ENCODE results near the gene HOGA1. TPM values are rescaled to one million over a fixed set of nuclear protein-coding genes. Genes with fewer than 3 reads are reported as not detected.

Gene HOGA1
- total and polyA plus RNA-seq, 2 experiments from 2014 or later, result 0.15 TPM; not detected in 1

DNA sequence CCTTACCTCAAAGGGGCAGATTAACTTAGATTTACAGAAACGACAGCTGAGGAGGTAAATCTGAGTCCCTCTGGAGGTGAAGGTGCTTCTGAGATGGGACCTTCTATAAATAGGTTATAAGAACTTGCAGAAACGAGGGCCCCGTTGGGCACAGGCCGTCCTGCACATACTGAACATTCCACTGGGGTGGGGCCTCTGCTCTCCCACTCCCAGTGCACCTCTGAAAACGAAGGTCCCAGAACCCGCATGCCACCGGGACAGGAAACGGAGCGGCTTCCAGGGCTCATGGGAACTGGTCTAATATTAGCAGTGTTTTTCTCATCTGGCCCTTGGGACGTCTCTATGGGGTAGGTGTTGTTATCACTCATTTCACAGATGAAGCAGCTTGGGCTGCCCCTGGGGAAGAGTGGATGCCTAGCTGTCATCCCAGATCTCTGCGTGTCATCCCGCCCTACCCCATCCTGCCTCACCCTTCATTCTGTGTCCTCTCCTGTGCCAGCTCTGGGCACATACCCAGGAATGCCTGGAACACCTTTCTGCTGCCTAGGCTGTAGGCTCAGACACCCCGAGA lies 24.9 kb downstream of the HOGA1 start:
- TF ChIP-seq, protein P1, sequence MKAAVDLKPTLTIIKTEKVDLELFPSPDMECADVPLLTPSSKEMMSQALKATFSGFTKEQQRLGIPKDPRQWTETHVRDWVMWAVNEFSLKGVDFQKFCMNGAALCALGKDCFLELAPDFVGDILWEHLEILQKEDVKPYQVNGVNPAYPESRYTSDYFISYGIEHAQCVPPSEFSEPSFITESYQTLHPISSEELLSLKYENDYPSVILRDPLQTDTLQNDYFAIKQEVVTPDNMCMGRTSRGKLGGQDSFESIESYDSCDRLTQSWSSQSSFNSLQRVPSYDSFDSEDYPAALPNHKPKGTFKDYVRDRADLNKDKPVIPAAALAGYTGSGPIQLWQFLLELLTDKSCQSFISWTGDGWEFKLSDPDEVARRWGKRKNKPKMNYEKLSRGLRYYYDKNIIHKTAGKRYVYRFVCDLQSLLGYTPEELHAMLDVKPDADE (IDR thresholded peaks at IDR 0.05), result no peak
- TF ChIP-seq CREB1 (CRISPR knock-in tag; IDR thresholded peaks at IDR 0.05; ENCODE audit: low read depth) (no peak), ZNF331 (CRISPR knock-in tag; IDR thresholded peaks at IDR 0.05; ENCODE audit: low read depth) (no peak), REST (IDR thresholded peaks at IDR 0.05; ENCODE audit: unreplicated experiment) (no peak), JUNB (IDR thresholded peaks at IDR 0.05; ENCODE audit: unreplicated experiment) (no peak)
- 0 out of 2 replicates have a peak, but pooled peaks cover 1% of the 10 kb centered on the region for H4K20me1 ChIP-seq (replicated peaks; ENCODE audit: insufficient read depth)
- H3K9me2 ChIP-seq (ENCODE audit: insufficient read depth), result no peaks in the 10 kb centered on the region
- Mint-ChIP-seq H3K36me3 (ENCODE audit: low read depth) (no peaks in the 10 kb centered on the region), H3K4me3 (no peak overlapping the region), H3K27ac (no peak overlapping the region), H3K9me3 (no peaks in the 10 kb centered on the region), H3K4me1 (peaks cover 10% of the 10 kb centered on the region), H3K27me3 (ENCODE audit: insufficient read depth, low read depth, poor library complexity) (peaks cover 4% of the 10 kb centered on the region)
- no peak overlapping the region for H3K27ac ChIP-seq (ENCODE audit: low read depth)
- no peak overlapping the region for H3K4me2 ChIP-seq
- no peak for ATAC-seq
- no peaks in the 10 kb centered on the region for H3F3A ChIP-seq (replicated peaks; ENCODE audit: low read depth)
- no peaks in the 10 kb centered on the region for H3K4me1 ChIP-seq (ENCODE audit: insufficient read depth)
- H2AFZ ChIP-seq, result no peak overlapping the region
- no peak overlapping the region for H3K4me3 ChIP-seq
- DNase-seq (ENCODE audit: low spot score), result no peak
- H3K79me2 ChIP-seq (replicated peaks; ENCODE audit: insufficient read depth), result no peaks in the 10 kb centered on the region
- no peaks in the 10 kb centered on the region for H3K36me3 ChIP-seq (ENCODE audit: insufficient read depth)
- H3K27me3 ChIP-seq (ENCODE audit: insufficient read depth), result no peaks in the 10 kb centered on the region

DNA sequence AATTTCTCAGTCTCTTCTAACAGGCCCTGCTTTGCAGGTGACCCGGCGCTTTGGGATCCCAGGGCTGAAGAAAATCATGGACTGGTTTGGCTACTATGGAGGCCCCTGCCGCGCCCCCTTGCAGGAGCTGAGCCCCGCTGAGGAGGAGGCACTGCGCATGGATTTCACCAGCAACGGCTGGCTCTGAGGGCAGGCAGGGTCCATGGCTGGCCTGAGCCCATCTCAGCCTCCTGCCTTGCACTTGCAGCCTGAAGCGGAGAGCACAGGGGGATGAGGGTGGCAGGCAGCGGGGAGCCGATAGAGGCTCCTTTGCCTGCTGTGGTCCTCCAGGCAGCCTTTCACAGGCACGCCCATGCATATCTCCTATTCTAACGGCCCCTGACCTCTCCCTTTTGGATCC lies 27.3 kb downstream of the HOGA1 start:
- ATAC-seq, result peak; percentile 60
- no peaks in the 10 kb centered on the region for H3K9me2 ChIP-seq (ENCODE audit: insufficient read depth)
- TF ChIP-seq JUNB (IDR thresholded peaks at IDR 0.05; ENCODE audit: unreplicated experiment), result no peak
- TF ChIP-seq ZNF114 (CRISPR knock-in tag; IDR thresholded peaks at IDR 0.05), result no peak
- no peak for TF ChIP-seq EZH2 (IDR thresholded peaks at IDR 0.05; ENCODE audit: low read depth, unreplicated experiment)
- TF ChIP-seq CREB1 (CRISPR knock-in tag; IDR thresholded peaks at IDR 0.05; ENCODE audit: low read depth), result no peak
- TF ChIP-seq, protein P2, sequence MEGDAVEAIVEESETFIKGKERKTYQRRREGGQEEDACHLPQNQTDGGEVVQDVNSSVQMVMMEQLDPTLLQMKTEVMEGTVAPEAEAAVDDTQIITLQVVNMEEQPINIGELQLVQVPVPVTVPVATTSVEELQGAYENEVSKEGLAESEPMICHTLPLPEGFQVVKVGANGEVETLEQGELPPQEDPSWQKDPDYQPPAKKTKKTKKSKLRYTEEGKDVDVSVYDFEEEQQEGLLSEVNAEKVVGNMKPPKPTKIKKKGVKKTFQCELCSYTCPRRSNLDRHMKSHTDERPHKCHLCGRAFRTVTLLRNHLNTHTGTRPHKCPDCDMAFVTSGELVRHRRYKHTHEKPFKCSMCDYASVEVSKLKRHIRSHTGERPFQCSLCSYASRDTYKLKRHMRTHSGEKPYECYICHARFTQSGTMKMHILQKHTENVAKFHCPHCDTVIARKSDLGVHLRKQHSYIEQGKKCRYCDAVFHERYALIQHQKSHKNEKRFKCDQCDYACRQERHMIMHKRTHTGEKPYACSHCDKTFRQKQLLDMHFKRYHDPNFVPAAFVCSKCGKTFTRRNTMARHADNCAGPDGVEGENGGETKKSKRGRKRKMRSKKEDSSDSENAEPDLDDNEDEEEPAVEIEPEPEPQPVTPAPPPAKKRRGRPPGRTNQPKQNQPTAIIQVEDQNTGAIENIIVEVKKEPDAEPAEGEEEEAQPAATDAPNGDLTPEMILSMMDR (conservative IDR thresholded peaks at IDR 0.05; ENCODE audit: low read depth in 2 of 2), result no peak
- TF ChIP-seq ZNF331 (CRISPR knock-in tag; IDR thresholded peaks at IDR 0.05; ENCODE audit: low read depth), result no peak
- no peak for TF ChIP-seq EZH2phosphoT487 (IDR thresholded peaks at IDR 0.05; ENCODE audit: unreplicated experiment)
- no peak for TF ChIP-seq REST (IDR thresholded peaks at IDR 0.05; ENCODE audit: unreplicated experiment)

More for the DNA sequence above, 27.3 kb downstream of the HOGA1 start:
- Mint-ChIP-seq H3K9me3 (no peaks in the 10 kb centered on the region), H3K27ac (no peak overlapping the region), H3K27me3 (ENCODE audit: insufficient read depth, low read depth, poor library complexity) (peaks cover 4% of the 10 kb centered on the region), H3K4me1 (peaks cover 10% of the 10 kb centered on the region), H3K4me3 (no peak overlapping the region), H3K36me3 (ENCODE audit: low read depth) (no peaks in the 10 kb centered on the region)
- no peak for DNase-seq (ENCODE audit: low spot score)
- no peaks in the 10 kb centered on the region for H3K4me1 ChIP-seq (ENCODE audit: insufficient read depth)
- no peak overlapping the region for H3K27ac ChIP-seq (ENCODE audit: low read depth)
- 0 out of 2 replicates have a peak, but pooled peaks cover 3% of the 10 kb centered on the region for H4K20me1 ChIP-seq (replicated peaks; ENCODE audit: insufficient read depth)
- no peak overlapping the region for H3K4me3 ChIP-seq
- H3K4me2 ChIP-seq, result no peak overlapping the region
- H3F3A ChIP-seq (replicated peaks; ENCODE audit: low read depth), result no peaks in the 10 kb centered on the region
- H3K36me3 ChIP-seq (ENCODE audit: insufficient read depth), result no peaks in the 10 kb centered on the region
- H2AFZ ChIP-seq, result no peak overlapping the region
- H3K27me3 ChIP-seq (ENCODE audit: insufficient read depth), result no peaks in the 10 kb centered on the region
- H3K79me2 ChIP-seq (replicated peaks; ENCODE audit: insufficient read depth), result no peaks in the 10 kb centered on the region

All from GM23338 (cell line).